Tibial nerve (tissue), 3 donors: Measurements from ENCODE around the gene RPA1.

Source experiments
- POLR2A ChIP-seq, 2 donors: fragments of 450-650 bp; IDR thresholded peaks; one replicate each; pipeline ENCODE4 v1.6.1; 2017; ENCODE audit warnings: antibody characterized with exemption in 2 of 2, mild to moderate bottlenecking in 2 of 2, moderate library complexity in 2 of 2
- TF ChIP-seq, protein P1 (sequence below), 5 experiments: fragments of 200-600 bp in 3 of 5; fragments of 450-650 bp in 2 of 5; sonication (generic) in 3 of 5; IDR thresholded peaks; one replicate each; pipeline ENCODE4 v1.5.1; 2016 to 2019; ENCODE audit warnings: antibody characterized with exemption in 5 of 5, mild to moderate bottlenecking in 3 of 5, moderate library complexity in 2 of 5

DNA sequence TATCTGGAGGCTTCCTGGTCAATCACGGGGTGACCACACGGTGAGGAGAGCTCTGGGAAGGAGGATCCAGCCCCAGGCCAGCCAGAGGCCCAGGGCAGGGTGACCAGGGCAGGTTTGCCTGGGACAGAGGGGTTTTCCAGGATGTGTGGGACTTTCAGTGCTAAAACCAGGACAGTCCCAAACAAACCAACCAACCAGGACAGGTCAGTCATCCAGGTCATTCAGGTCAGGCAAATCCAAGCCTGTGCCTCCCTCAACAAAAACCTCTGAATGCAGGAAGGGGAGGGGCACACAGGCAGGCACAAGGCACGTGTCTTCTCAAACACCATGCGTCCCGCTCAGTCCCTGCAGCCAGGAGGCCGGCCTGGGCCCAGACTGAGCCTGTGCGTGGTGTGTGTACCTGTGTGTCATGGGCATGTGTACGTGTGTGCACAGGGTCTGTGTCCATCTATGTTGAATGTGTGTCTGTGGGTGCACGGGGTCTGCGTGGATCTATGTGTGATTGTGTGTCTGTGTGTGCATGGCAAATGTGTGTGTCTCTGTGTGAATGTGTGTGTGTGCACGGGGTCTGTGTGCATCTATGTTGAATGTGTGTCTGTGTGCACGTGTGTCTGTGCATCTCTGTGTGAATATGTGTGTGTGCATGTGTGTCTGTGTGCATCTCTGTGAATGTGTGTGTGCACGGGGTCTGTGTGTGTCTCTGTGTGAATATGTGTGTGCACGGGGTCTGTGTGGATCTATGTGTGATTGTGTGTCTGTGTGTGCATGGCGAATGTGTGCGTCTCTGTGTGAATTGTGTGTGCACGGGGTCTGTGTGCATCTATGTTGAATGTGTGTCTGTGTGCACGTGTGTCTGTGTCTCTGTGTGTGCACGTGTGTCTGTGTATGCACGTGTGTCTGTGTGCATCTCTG lies 116.5 kb downstream of the RPA1 start:
- no peak for TF ChIP-seq POLR2A (IDR thresholded peaks at IDR 0.05)
- TF ChIP-seq, protein P1, sequence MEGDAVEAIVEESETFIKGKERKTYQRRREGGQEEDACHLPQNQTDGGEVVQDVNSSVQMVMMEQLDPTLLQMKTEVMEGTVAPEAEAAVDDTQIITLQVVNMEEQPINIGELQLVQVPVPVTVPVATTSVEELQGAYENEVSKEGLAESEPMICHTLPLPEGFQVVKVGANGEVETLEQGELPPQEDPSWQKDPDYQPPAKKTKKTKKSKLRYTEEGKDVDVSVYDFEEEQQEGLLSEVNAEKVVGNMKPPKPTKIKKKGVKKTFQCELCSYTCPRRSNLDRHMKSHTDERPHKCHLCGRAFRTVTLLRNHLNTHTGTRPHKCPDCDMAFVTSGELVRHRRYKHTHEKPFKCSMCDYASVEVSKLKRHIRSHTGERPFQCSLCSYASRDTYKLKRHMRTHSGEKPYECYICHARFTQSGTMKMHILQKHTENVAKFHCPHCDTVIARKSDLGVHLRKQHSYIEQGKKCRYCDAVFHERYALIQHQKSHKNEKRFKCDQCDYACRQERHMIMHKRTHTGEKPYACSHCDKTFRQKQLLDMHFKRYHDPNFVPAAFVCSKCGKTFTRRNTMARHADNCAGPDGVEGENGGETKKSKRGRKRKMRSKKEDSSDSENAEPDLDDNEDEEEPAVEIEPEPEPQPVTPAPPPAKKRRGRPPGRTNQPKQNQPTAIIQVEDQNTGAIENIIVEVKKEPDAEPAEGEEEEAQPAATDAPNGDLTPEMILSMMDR (IDR thresholded peaks at IDR 0.05): no peak
